Keratinocyte (primary cell): ENCODE results near the gene MAD1L1. TPM values are rescaled to one million over a fixed set of nuclear protein-coding genes. Genes with fewer than 3 reads are reported as not detected.

Experiments
- DNase-seq: peaks from one replicate; pipeline ENCODE4 v3.0.0-alpha.2; 2011; ENCODE audit warnings: low read depth, missing footprints, low spot score
- FAIRE-seq: peaks from 2 replicates; lab custom pipeline; 2011; peaks lifted over from hg19 to GRCh38; lab: Jason Lieb, UNC
- H2AFZ ChIP-seq: 2 replicates; pipeline ENCODE4 v1.6.0; 2012; ENCODE audit warnings: low read length, control low read depth, inconsistent platforms; ENCODE audit not compliant: control insufficient read depth
- H3K27ac ChIP-seq: 2 replicates; pipeline ENCODE4 v1.5.1; 2011; ENCODE audit warnings: low read length; ENCODE audit not compliant: control insufficient read depth, insufficient read depth
- H3K27me3 ChIP-seq: 3 replicates; pipeline ENCODE4 v1.6.0; 2011; ENCODE audit warnings: low read length; ENCODE audit not compliant: control insufficient read depth, insufficient read depth; ENCODE audit errors: extremely low read depth
- H3K36me3 ChIP-seq, 2 experiments: 2 replicates in 1 of 2; 3 replicates in 1 of 2; pipeline ENCODE4 v1.5.1; 2011; ENCODE audit warnings: low read length in 2 of 2, mild to moderate bottlenecking in 1 of 2; ENCODE audit not compliant: control insufficient read depth in 2 of 2, insufficient read depth in 2 of 2; ENCODE audit errors: extremely low read depth in 1 of 2
- H3K4me1 ChIP-seq: 3 replicates; pipeline ENCODE4 v1.5.1; 2011; ENCODE audit warnings: low read length; ENCODE audit not compliant: control insufficient read depth, insufficient read depth; ENCODE audit errors: extremely low read depth
- H3K4me2 ChIP-seq: 3 replicates; pipeline ENCODE4 v1.6.0; 2011; ENCODE audit warnings: low read depth, low read length; ENCODE audit not compliant: control insufficient read depth, insufficient read depth; ENCODE audit errors: extremely low read depth
- H3K4me3 ChIP-seq, 3 experiments: fragments of 200-600 bp in 1 of 3; sonication (generic) in 1 of 3; 2 replicates in 2 of 3; 3 replicates in 1 of 3; pipeline ENCODE4 v1.5.1; 2011 to 2016; ENCODE audit warnings: low read length in 3 of 3, mild to moderate bottlenecking in 3 of 3, control low read depth in 2 of 3, inconsistent platforms in 1 of 3, low read depth in 1 of 3, mixed read lengths in 1 of 3, mixed run types in 1 of 3, moderate library complexity in 1 of 3; ENCODE audit not compliant: control insufficient read depth in 2 of 3, insufficient read depth in 2 of 3; ENCODE audit errors: extremely low read depth in 1 of 3
- H3K79me2 ChIP-seq: 2 replicates; pipeline ENCODE4 v1.6.0; 2012; ENCODE audit warnings: low read length; ENCODE audit not compliant: control insufficient read depth, insufficient read depth
- H3K9ac ChIP-seq: 3 replicates; pipeline ENCODE4 v1.6.0; 2011; ENCODE audit warnings: low read length; ENCODE audit not compliant: control insufficient read depth, insufficient read depth; ENCODE audit errors: extremely low read depth
- H3K9me1 ChIP-seq: 3 replicates; pipeline ENCODE4 v1.6.0; 2011; ENCODE audit warnings: low read length; ENCODE audit not compliant: control insufficient read depth, insufficient read depth; ENCODE audit errors: extremely low read depth
- H3K9me3 ChIP-seq: 2 replicates; pipeline ENCODE4 v1.5.1; 2012; ENCODE audit warnings: low read depth, low read length; ENCODE audit not compliant: control insufficient read depth
- H4K20me1 ChIP-seq: 3 replicates; pipeline ENCODE4 v1.6.0; 2011; ENCODE audit warnings: low read length; ENCODE audit not compliant: control insufficient read depth, insufficient read depth; ENCODE audit errors: extremely low read depth
- CTCF ChIP-seq, 3 experiments: IDR thresholded peaks in 1 of 3; conservative IDR thresholded peaks in 1 of 3; optimal IDR thresholded peaks in 1 of 3; 2 replicates in 2 of 3; 3 replicates in 1 of 3; pipeline versions ENCODE3 to v1.5.1; 2011; ENCODE audit warnings: low read length in 3 of 3, mild to moderate bottlenecking in 3 of 3, moderate library complexity in 2 of 3, control low read depth in 1 of 3, inconsistent platforms in 1 of 3; ENCODE audit not compliant: insufficient read depth in 2 of 3; ENCODE audit errors: extremely low read depth in 1 of 3
- EZH2 ChIP-seq: IDR thresholded peaks from one replicate; pipeline ENCODE4 v1.6.1; 2012; ENCODE audit warnings: inconsistent platforms, mild to moderate bottlenecking, low read length, moderate library complexity
- dilution Hi-C: fragments of 300-500 bp; cut with MboI; formaldehyde crosslinking; loops from one replicate; pipeline ENCODE4 v1.7.0; 2020; ENCODE audit warnings: low sequenced_read_pairs; ENCODE audit not compliant: extremely low pct_ligation_motif_present
- polyA plus RNA-seq, 5 experiments: library from polyadenylated mRNA; depleted of rRNA in 3 of 5; stranded (reverse) in 3 of 5; stranded (forward) in 1 of 5; unstranded in 1 of 5; fragments of >200 nt; gene quantifications; 1 replicate in 1 of 5; 2 replicates in 3 of 5; 3 replicates in 1 of 5; pipeline versions ENCODE4 v1.2.1 to v1.2.3, GENCODE V29; 2011 to 2012; ENCODE audit warnings: missing spikeins in 2 of 5, low read depth in 1 of 5, low replicate concordance in 1 of 5

Gene MAD1L1
- polyA plus RNA-seq, 1 donor (not counting 4 experiments of a cell fraction or from before 2014, with no cell fraction given), result 18.0 TPM

- no peaks in the 10 kb centered on the region for H4K20me1 ChIP-seq
- no peak overlapping the region for H3K27ac ChIP-seq
- H3K79me2 ChIP-seq, result no peaks in the 10 kb centered on the region
- H2AFZ ChIP-seq, result no peak overlapping the region
- TF ChIP-seq CTCF (optimal IDR thresholded peaks at IDR 0.05 in 1 of 3, IDR thresholded peaks at IDR 0.05 in 1 of 3, conservative IDR thresholded peaks at IDR 0.05 in 1 of 3; ENCODE audit: extremely low read depth in 1 of 3, insufficient read depth in 2 of 3, low read length in 3 of 3) (no peak), EZH2 (no peak)
- H3K4me2 ChIP-seq, result no peak overlapping the region
- H3K4me3 ChIP-seq, result no peak overlapping the region
- dilution Hi-C loops, result no loop called here
- no peaks in the 10 kb centered on the region for H3K27me3 ChIP-seq
- peaks cover 2 to 5% of the 10 kb centered on the region in 2 experiments for H3K36me3 ChIP-seq
- no peaks in the 10 kb centered on the region for H3K9me3 ChIP-seq
- no peak overlapping the region for H3K9ac ChIP-seq
- FAIRE-seq (no peak), DNase-seq (no peak)
- H3K4me1 ChIP-seq, result peaks cover under 1% of the 10 kb centered on the region
- no peaks in the 10 kb centered on the region for H3K9me1 ChIP-seq
Observed at GRCh38 chr7:2201128-2201527, 31.6 kb downstream of the MAD1L1 start.

- Histone ChIP-seq H3K4me1 (peaks cover 6% of the 10 kb centered on the region), H3K27me3 (no peaks in the 10 kb centered on the region), H3K27ac (no peak overlapping the region), H4K20me1 (no peaks in the 10 kb centered on the region), H3K4me3 (no peak overlapping the region), H3K36me3 (peaks cover 2 to 5% of the 10 kb centered on the region in 2 experiments), H2AFZ (no peak overlapping the region), H3K79me2 (no peaks in the 10 kb centered on the region), H3K9ac (no peak overlapping the region), H3K9me3 (no peaks in the 10 kb centered on the region), H3K4me2 (no peak overlapping the region), H3K9me1 (no peaks in the 10 kb centered on the region)
- DNase-seq (no peak), FAIRE-seq (no peak)
- TF ChIP-seq EZH2 (no peak), CTCF (optimal IDR thresholded peaks at IDR 0.05 in 1 of 3, IDR thresholded peaks at IDR 0.05 in 1 of 3, conservative IDR thresholded peaks at IDR 0.05 in 1 of 3; ENCODE audit: extremely low read depth in 1 of 3, insufficient read depth in 2 of 3, low read length in 3 of 3) (no peak)
- dilution Hi-C loops, result no loop called here
Observed at GRCh38 chr7:2200584-2200980, 32.2 kb downstream of the MAD1L1 start.
